Esophagus squamous epithelium (tissue), 5 donors: Measurements from ENCODE around the gene GNPTAB. TPM values are rescaled to one million over a fixed set of nuclear protein-coding genes. Genes with fewer than 3 reads are reported as not detected.
A peak's percentile ranks its signal among the peaks of the same experiment; 100 is the strongest.

Experiments
- DNase-seq: peaks from one replicate; lab custom pipeline; 2025; lab: John Stamatoyannopoulos, UW
- H3K27ac ChIP-seq, 4 donors: fragments of 200-600 bp; sonication (generic); one replicate each; pipeline ENCODE4 v1.5.1; 2016 to 2019; ENCODE audit warnings: mild to moderate bottlenecking in 1 of 4
- H3K27me3 ChIP-seq, 4 donors: fragments of 200-600 bp; sonication (generic); 1 replicate in 3 of 4; 2 replicates in 1 of 4; pipeline versions ENCODE4 v1.5.1 to v1.6.0; 2017 to 2021; ENCODE audit warnings: antibody characterized with exemption in 1 of 4
- H3K36me3 ChIP-seq, 3 donors: fragments of 200-600 bp; sonication (generic); one replicate each; pipeline ENCODE4 v1.5.1; 2016 to 2019
- H3K4me1 ChIP-seq, 3 donors: fragments of 200-600 bp; sonication (generic); one replicate each; pipeline ENCODE4 v1.5.1; 2017 to 2019
- H3K4me3 ChIP-seq, 4 donors: fragments of 200-600 bp; sonication (generic); 1 replicate in 3 of 4; 2 replicates in 1 of 4; pipeline ENCODE4 v1.5.1; 2016 to 2019; ENCODE audit warnings: mild to moderate bottlenecking in 2 of 4, moderate library complexity in 1 of 4
- H3K9me3 ChIP-seq, 3 donors: fragments of 200-600 bp; sonication (generic); one replicate each; pipeline ENCODE4 v1.5.1; 2016 to 2019
- POLR2A ChIP-seq, 4 donors: fragments of 450-650 bp; IDR thresholded peaks; one replicate each; pipeline ENCODE4 v1.6.1; 2017; ENCODE audit warnings: antibody characterized with exemption in 4 of 4, mild to moderate bottlenecking in 4 of 4, moderate library complexity in 3 of 4
- WGBS, 2 donors: methylation state at CpG; one replicate each; pipeline ENCODE4 v1.1.5; 2018; 5-methylcytosine and 5-hydroxymethylcytosine counted together
- intact Hi-C: fragments of 100-400 bp; cut with DNase I; formaldehyde crosslinking; loops from one replicate; pipeline ENCODE4 v1.15.0; 2022
- total RNA-seq, 4 donors: library from RNA; depleted of rRNA; stranded (reverse); fragments of >200 nt; gene quantifications; one replicate each; pipeline ENCODE4 v1.1.0, GENCODE V29; 2016
- TF ChIP-seq, protein P1 (sequence below), 6 experiments: fragments of 450-650 bp in 4 of 6; fragments of 200-600 bp in 2 of 6; sonication (generic) in 2 of 6; IDR thresholded peaks; one replicate each; pipeline ENCODE4 v1.5.1; 2016 to 2019; ENCODE audit warnings: antibody characterized with exemption in 6 of 6, mild to moderate bottlenecking in 4 of 6, moderate library complexity in 4 of 6
- donor health status: DM: yes; HTN: yes; CAD: no.

GNPTAB gene
- total RNA-seq, 4 donors from 2014 or later = 20.8 to 26.3 (median 21.9) TPM

- no peaks in the 10 kb centered on the region for H3K4me1 ChIP-seq
- no peaks in the 10 kb centered on the region for H3K27me3 ChIP-seq
- intact Hi-C loops = no loop called here
- peaks cover 0 to 84% (median 8%) of the 10 kb centered on the region in 3 donors for H3K36me3 ChIP-seq
- H3K27ac ChIP-seq = no peak overlapping the region
- H3K9me3 ChIP-seq = no peaks in the 10 kb centered on the region
- 84 to 91% methylated on average over 1 of the region's 1 CpG for WGBS, 2 donors
- no peak for DNase-seq
- H3K4me3 ChIP-seq = no peak overlapping the region
- no peak for TF ChIP-seq POLR2A (IDR thresholded peaks at IDR 0.05)
- TF ChIP-seq, protein P1, sequence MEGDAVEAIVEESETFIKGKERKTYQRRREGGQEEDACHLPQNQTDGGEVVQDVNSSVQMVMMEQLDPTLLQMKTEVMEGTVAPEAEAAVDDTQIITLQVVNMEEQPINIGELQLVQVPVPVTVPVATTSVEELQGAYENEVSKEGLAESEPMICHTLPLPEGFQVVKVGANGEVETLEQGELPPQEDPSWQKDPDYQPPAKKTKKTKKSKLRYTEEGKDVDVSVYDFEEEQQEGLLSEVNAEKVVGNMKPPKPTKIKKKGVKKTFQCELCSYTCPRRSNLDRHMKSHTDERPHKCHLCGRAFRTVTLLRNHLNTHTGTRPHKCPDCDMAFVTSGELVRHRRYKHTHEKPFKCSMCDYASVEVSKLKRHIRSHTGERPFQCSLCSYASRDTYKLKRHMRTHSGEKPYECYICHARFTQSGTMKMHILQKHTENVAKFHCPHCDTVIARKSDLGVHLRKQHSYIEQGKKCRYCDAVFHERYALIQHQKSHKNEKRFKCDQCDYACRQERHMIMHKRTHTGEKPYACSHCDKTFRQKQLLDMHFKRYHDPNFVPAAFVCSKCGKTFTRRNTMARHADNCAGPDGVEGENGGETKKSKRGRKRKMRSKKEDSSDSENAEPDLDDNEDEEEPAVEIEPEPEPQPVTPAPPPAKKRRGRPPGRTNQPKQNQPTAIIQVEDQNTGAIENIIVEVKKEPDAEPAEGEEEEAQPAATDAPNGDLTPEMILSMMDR (IDR thresholded peaks at IDR 0.05) = no peak
Observed at GRCh38 chr12:101746661-101747060, 84.1 kb downstream of the GNPTAB start.

- no peak overlapping the region for H3K4me3 ChIP-seq
- no peaks in the 10 kb centered on the region for H3K4me1 ChIP-seq
- no peaks in the 10 kb centered on the region for H3K9me3 ChIP-seq
- TF ChIP-seq, protein P1 (IDR thresholded peaks at IDR 0.05) = no peak
- no peak for TF ChIP-seq POLR2A (IDR thresholded peaks at IDR 0.05)
- no peak for DNase-seq
- no peaks in the 10 kb centered on the region for H3K27me3 ChIP-seq
- peaks cover 0 to 80% (median 8%) of the 10 kb centered on the region in 3 donors for H3K36me3 ChIP-seq
- 70 to 100% methylated on average over 1 of the region's 1 CpG for WGBS, 2 donors
- intact Hi-C loops = no loop called here
- no peak overlapping the region for H3K27ac ChIP-seq
Observed at GRCh38 chr12:101746196-101746595, 84.6 kb downstream of the GNPTAB start.

DNA sequence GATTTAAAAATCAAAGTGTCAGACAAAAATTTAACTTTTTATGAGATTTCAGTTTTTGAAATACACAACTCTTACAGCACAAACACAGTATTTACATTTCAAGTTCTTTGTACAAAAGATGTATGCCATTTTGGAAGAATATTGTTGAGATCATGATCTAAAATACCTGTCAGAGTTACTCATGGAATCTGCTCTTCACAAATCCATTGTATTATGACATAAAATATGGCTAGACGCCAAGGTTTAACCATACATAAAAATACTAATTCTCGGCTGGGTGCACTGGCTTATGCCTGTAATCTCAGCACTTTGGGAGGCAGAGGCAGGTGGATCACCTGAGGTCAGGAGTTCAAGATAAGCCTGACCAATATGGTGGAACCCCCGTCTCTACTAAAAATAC is 85.3 kb downstream of the GNPTAB start:
- peaks cover 0 to 72% (median 8%) of the 10 kb centered on the region in 3 donors for H3K36me3 ChIP-seq
- intact Hi-C loops = no loop called here
- 68 to 69% methylated on average over 3 of the region's 3 CpGs for WGBS, 2 donors

GRCh38 chr12:101743724-101744472 is 86.9 kb downstream of the GNPTAB start:
- no peaks in the 10 kb centered on the region for H3K4me1 ChIP-seq
- H3K27me3 ChIP-seq = no peaks in the 10 kb centered on the region
- TF ChIP-seq, protein P1 (IDR thresholded peaks at IDR 0.05) = no peak
- TF ChIP-seq POLR2A (IDR thresholded peaks at IDR 0.05) = no peak
- DNase-seq = peak; percentile 7
- 65 to 77% methylated on average over 10 of the region's 10 CpGs for WGBS, 2 donors
- H3K4me3 ChIP-seq = no peak overlapping the region
- H3K36me3 ChIP-seq = peaks cover 0 to 70% (median 8%) of the 10 kb centered on the region in 3 donors
- intact Hi-C loops = no loop called here
- H3K9me3 ChIP-seq = no peaks in the 10 kb centered on the region
- H3K27ac ChIP-seq = no peak overlapping the region

More for the DNA sequence above, 85.3 kb downstream of the GNPTAB start:
- Histone ChIP-seq H3K9me3 (no peaks in the 10 kb centered on the region), H3K4me3 (no peak overlapping the region), H3K4me1 (no peaks in the 10 kb centered on the region), H3K27me3 (no peaks in the 10 kb centered on the region), H3K27ac (no peak overlapping the region)
- DNase-seq = no peak
- TF ChIP-seq, protein P1 (IDR thresholded peaks at IDR 0.05) = no peak
- no peak for TF ChIP-seq POLR2A (IDR thresholded peaks at IDR 0.05)

GRCh38 chr12:101743242-101743641 is 87.5 kb downstream of the GNPTAB start:
- Histone ChIP-seq H3K4me3 (no peak overlapping the region), H3K4me1 (no peaks in the 10 kb centered on the region), H3K36me3 (peaks cover 0 to 70% (median 8%) of the 10 kb centered on the region in 3 donors), H3K9me3 (no peaks in the 10 kb centered on the region), H3K27me3 (no peaks in the 10 kb centered on the region), H3K27ac (no peak overlapping the region)
- TF ChIP-seq, protein P1 (IDR thresholded peaks at IDR 0.05) = no peak
- TF ChIP-seq POLR2A (IDR thresholded peaks at IDR 0.05) = no peak
- WGBS, 2 donors = 73 to 83% methylated on average over 1 of the region's 1 CpG
- intact Hi-C loops = no loop called here
- no peak for DNase-seq
